Thyroid gland (tissue), 4 donors: ENCODE data around the gene HOXC4.

ENCODE experiments used
- CTCF ChIP-seq, 6 experiments: fragments of 200-600 bp in 3 of 6; fragments of 450-650 bp in 3 of 6; sonication (generic) in 3 of 6; IDR thresholded peaks; one replicate each; pipeline ENCODE4 v1.5.1; 2016 to 2019; ENCODE audit warnings: antibody characterized with exemption in 6 of 6, mild to moderate bottlenecking in 2 of 6, inconsistent platforms in 1 of 6, moderate library complexity in 1 of 6
- POLR2A ChIP-seq, 2 donors: fragments of 450-650 bp; IDR thresholded peaks; one replicate each; pipeline ENCODE4 v1.6.1; 2017; ENCODE audit warnings: antibody characterized with exemption in 2 of 2, mild to moderate bottlenecking in 2 of 2, moderate library complexity in 1 of 2

GRCh38 chr12:54029529-54030441 is 23.9 kb upstream of the HOXC4 start:
- TF ChIP-seq CTCF (IDR thresholded peaks at IDR 0.05) (no peak), POLR2A (IDR thresholded peaks at IDR 0.05) (no peak)
